GM23248 (cell line): ENCODE data around the gene ALDH1A3. TPM values are rescaled to one million over a fixed set of nuclear protein-coding genes. Genes with fewer than 3 reads are reported as not detected.

Experiments used
- DNase-seq: peaks from one replicate; pipeline ENCODE4 v3.0.0-alpha.2; 2015
- H2AFZ ChIP-seq: fragments of 200-600 bp; sonication (generic); 2 replicates; pipeline ENCODE4 v1.6.1; 2016; ENCODE audit warnings: antibody characterized with exemption
- H3F3A ChIP-seq: fragments of 200-600 bp; sonication (generic); 2 replicates; pipeline ENCODE4 v1.6.1; 2016; ENCODE audit warnings: mild to moderate bottlenecking, antibody characterized with exemption, mixed run types; ENCODE audit not compliant: insufficient read depth
- H3K27ac ChIP-seq: fragments of 200-600 bp; sonication (generic); 2 replicates; pipeline ENCODE4 v1.5.1; 2016; ENCODE audit warnings: mild to moderate bottlenecking
- H3K27me3 ChIP-seq: fragments of 200-600 bp; sonication (generic); replicated peaks from 2 replicates; pipeline ENCODE4 v1.6.1; 2016; ENCODE audit warnings: mild to moderate bottlenecking; ENCODE audit not compliant: insufficient read depth
- H3K36me3 ChIP-seq: fragments of 200-600 bp; sonication (generic); 2 replicates; pipeline ENCODE4 v1.6.1; 2016; ENCODE audit warnings: low read depth, mild to moderate bottlenecking
- H3K4me1 ChIP-seq: fragments of 200-600 bp; sonication (generic); 2 replicates; pipeline ENCODE4 v1.6.1; 2016; ENCODE audit warnings: mild to moderate bottlenecking; ENCODE audit not compliant: insufficient read depth
- H3K4me2 ChIP-seq: fragments of 200-600 bp; sonication (generic); one replicate; pipeline ENCODE4 v1.6.1; 2016; ENCODE audit warnings: mild to moderate bottlenecking; ENCODE audit not compliant: unreplicated experiment
- H3K4me3 ChIP-seq: fragments of 200-600 bp; sonication (generic); 2 replicates; pipeline ENCODE4 v1.5.1; 2016; ENCODE audit warnings: mild to moderate bottlenecking
- H3K79me2 ChIP-seq: fragments of 200-600 bp; sonication (generic); 2 replicates; pipeline ENCODE4 v1.6.1; 2016; ENCODE audit warnings: mild to moderate bottlenecking; ENCODE audit not compliant: insufficient read depth
- H3K9ac ChIP-seq: fragments of 200-600 bp; sonication (generic); 2 replicates; pipeline ENCODE4 v1.6.1; 2016; ENCODE audit warnings: mild to moderate bottlenecking
- H3K9me2 ChIP-seq: fragments of 200-600 bp; sonication (generic); 2 replicates; pipeline ENCODE4 v1.6.1; 2016; ENCODE audit warnings: mixed run types, mild to moderate bottlenecking, moderate library complexity; ENCODE audit not compliant: insufficient read depth
- H3K9me3 ChIP-seq: fragments of 200-600 bp; sonication (generic); one replicate; pipeline ENCODE4 v1.6.1; 2017; ENCODE audit warnings: low read depth
- H4K20me1 ChIP-seq: fragments of 200-600 bp; sonication (generic); 2 replicates; pipeline ENCODE4 v1.6.0; 2016; ENCODE audit not compliant: insufficient read depth
- EZH2 ChIP-seq: fragments of 200-600 bp; sonication (generic); IDR thresholded peaks from 2 replicates; pipeline ENCODE4 v1.6.1; 2018; ENCODE audit warnings: antibody characterized with exemption, mild to moderate bottlenecking; ENCODE audit not compliant: insufficient read depth, poor library complexity, severe bottlenecking
- EZH2phosphoT487 ChIP-seq: fragments of 200-600 bp; sonication (generic); IDR thresholded peaks from 2 replicates; pipeline ENCODE4 v1.6.1; 2018; ENCODE audit warnings: antibody characterized with exemption, moderate library complexity, mild to moderate bottlenecking, low read depth; ENCODE audit not compliant: insufficient read depth
- WGBS, 2 experiments: methylation state at CpG; one replicate each; pipeline ENCODE4 v1.1.6; 2015 to 2017; ENCODE audit warnings: low lambda C conversion rate in 2 of 2, low coverage in 1 of 2; ENCODE audit errors: missing lambda C conversion rate in 2 of 2; 5-methylcytosine and 5-hydroxymethylcytosine counted together
- in situ Hi-C: fragments of 300-500 bp; cut with MboI; formaldehyde crosslinking; loops from 2 replicates; pipeline ENCODE4 v1.15.0; 2020
- polyA plus RNA-seq: library from polyadenylated mRNA; unstranded; fragments of >200 nt; fragmentation: Nextera tagmentation; extraction: Ambion mirVana; gene quantifications from 2 replicates; pipeline ENCODE4 v1.2.1, GENCODE V29; 2016
- total RNA-seq: library from RNA; depleted of rRNA; stranded (reverse); fragments of >200 nt; shearing (Covaris generic); gene quantifications from 2 replicates; pipeline ENCODE4 v1.2.3, GENCODE V29; 2014

The ALDH1A3 gene
- total and polyA plus RNA-seq, 2 experiments from 2014 or later: 4.8 to 9.9 TPM

DNA sequence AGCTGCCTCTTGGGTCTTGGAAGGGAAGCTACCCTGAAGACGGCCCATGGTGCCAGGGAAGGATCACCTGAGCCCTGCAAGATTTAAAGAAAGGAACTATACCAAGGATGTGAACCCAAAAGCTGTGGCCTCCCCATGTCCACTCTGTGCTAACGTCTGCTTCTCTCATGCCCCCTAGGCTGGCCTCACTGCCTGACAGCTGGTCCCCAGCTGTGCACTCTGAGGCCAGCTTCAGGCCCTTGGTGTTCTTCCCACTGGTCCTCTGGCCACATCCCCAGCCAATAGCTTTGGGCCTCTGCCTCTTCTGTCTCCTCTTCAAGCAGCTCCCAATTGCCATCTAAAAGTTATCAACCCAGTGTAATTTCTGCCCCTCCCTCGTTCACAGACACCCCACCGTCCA lies 34.3 kb downstream of the ALDH1A3 start:
- Histone ChIP-seq H3K36me3 (no peaks in the 10 kb centered on the region), H3K9me3 (no peaks in the 10 kb centered on the region), H2AFZ (no peak overlapping the region), H3K27me3 (no peaks in the 10 kb centered on the region), H3K9me2 (no peaks in the 10 kb centered on the region), H4K20me1 (no peaks in the 10 kb centered on the region), H3K27ac (no peak overlapping the region), H3K79me2 (no peaks in the 10 kb centered on the region), H3F3A (no peaks in the 10 kb centered on the region), H3K4me2 (no peak overlapping the region), H3K9ac (no peak overlapping the region), H3K4me1 (no peaks in the 10 kb centered on the region), H3K4me3 (no peak overlapping the region)
- TF ChIP-seq EZH2phosphoT487 (no peak), EZH2 (no peak)
- WGBS, 2 experiments: 86% methylated on average over 4 of the region's 4 CpGs
- no peak for DNase-seq
- in situ Hi-C loops: loop anchor here (25.0 kb wide), 1 partner anchor 348 kb away; the partner anchor contains the start of gene CHSY1

DNA sequence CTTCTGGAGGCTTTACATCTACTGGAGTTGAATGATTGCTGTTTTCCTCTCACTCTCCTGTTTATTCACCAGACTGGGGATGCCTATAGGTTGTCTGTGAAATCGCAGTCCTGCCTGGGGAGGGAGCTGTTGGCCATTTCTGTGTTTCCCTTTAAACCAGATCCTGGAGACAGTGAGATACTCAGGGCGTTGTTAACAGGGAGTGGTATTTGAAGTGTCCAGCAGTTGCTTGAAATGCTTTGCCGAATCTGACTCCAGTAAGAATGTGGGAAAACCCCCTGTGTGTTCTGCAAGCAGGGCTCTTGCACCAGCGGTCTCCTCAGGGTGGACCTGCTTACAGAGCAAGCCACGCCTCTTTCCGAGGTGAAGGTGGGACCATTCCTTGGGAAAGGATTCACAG lies 35.2 kb downstream of the ALDH1A3 start:
- no peaks in the 10 kb centered on the region for H3K9me3 ChIP-seq
- H3K79me2 ChIP-seq: no peaks in the 10 kb centered on the region
- no peak overlapping the region for H3K4me3 ChIP-seq
- no peak overlapping the region for H3K9ac ChIP-seq
- no peak overlapping the region for H2AFZ ChIP-seq
- WGBS, 2 experiments: 79 to 84% methylated on average over 6 of the region's 6 CpGs
- no peaks in the 10 kb centered on the region for H3K9me2 ChIP-seq
- in situ Hi-C loops: loop anchor here (25.0 kb wide), 1 partner anchor 347 kb away; the partner anchor contains the start of gene CHSY1
- H3K4me2 ChIP-seq: no peak overlapping the region
- H4K20me1 ChIP-seq: no peaks in the 10 kb centered on the region
- H3K4me1 ChIP-seq: no peaks in the 10 kb centered on the region
- no peaks in the 10 kb centered on the region for H3K36me3 ChIP-seq
- no peak overlapping the region for H3K27ac ChIP-seq
- H3K27me3 ChIP-seq: no peaks in the 10 kb centered on the region
- TF ChIP-seq EZH2: no peak
- no peak for TF ChIP-seq EZH2phosphoT487
- H3F3A ChIP-seq: no peaks in the 10 kb centered on the region
- peak; percentile 21 for DNase-seq

DNA sequence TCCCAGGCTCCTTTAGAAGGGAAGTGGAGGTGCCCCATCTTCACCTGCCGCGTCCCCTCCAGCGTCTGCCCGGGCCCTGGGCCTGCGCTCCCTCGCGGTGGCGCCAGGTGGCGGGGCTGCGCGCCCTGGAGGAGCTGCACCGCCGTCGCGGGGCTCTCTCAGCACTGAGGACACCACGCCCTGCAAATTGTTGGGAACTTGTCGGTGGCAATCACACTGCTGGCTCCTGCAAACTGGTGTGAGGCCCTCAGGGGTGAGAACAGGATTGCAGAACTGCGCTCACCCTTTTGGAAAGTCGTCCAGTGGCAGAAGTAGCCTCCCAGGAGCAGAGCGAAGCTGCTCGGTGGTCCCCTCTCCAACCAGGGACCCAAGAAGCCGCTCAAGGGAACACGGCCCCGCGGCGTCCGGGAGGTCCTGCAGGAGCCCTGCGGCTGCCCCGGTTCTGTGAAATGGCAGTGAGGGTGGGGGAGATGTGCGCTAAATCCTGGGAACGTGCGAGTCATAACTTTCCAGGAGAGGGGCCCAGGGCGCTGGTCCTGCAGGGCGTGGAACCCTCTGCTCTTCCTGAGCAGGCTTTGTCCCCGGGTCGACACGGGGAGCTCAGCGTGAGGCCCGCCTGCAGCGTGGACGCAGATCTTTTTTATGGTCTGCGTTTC lies 38.5 kb downstream of the ALDH1A3 start:
- Histone ChIP-seq H3F3A (no peaks in the 10 kb centered on the region), H3K9ac (peak overlapping the region; percentile 87), H3K27me3 (no peaks in the 10 kb centered on the region), H3K79me2 (peaks cover 20% of the 10 kb centered on the region; the same call in 1 of the 2 replicates), H2AFZ (peak overlapping the region; percentile 99), H3K4me2 (peak overlapping the region; percentile 92), H4K20me1 (no peaks in the 10 kb centered on the region), H3K27ac (peak overlapping the region; percentile 36), H3K36me3 (no peaks in the 10 kb centered on the region), H3K4me1 (no peaks in the 10 kb centered on the region), H3K9me3 (no peaks in the 10 kb centered on the region), H3K4me3 (peak overlapping the region; percentile 99), H3K9me2 (no peaks in the 10 kb centered on the region)
- no peak for TF ChIP-seq EZH2
- no peak for TF ChIP-seq EZH2phosphoT487
- in situ Hi-C loops: loop anchor here (25.0 kb wide), 1 partner anchor 344 kb away; the partner anchor contains the start of gene CHSY1
- WGBS, 2 experiments: 1% methylated on average over 36 to 41 of the region's 42 CpGs
- peak; percentile 92 for DNase-seq

DNA sequence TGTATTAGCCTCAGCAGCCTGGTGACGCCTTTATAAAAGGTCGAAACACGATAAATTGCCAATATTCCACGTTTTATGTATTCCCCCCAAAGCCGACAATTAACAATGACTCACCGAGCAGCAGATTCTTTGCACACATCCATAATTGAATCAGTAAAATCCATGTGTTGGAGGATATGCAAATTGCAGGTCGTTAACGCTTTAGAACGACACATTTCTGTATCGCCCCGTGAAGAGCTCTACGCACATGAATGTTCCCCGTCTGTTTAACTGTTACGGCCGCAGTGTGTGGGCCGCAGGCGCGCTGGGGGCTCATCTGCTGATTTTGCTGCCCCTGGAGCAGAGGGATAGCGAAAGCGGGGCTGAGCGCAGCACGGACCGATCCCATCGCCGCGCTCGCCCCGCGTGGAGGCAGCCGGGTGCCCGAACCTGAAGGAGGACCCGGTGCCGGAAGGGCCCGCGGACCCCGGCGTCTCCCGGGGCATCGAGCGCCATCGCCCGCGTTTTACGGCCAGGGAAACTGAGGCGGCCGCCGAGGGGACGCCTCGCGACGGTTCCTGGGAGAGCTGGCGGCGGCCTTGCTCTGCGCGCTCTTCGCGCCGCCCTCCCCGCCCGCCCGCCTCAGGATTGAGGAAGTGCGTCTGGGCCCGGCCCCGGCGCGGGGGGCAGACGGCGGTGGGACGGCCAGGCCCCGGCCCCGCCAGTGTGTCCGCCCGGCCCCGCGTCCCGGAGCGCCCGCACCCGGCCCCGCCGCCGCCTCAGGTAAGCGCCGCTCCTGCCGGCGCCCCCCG lies 39.3 kb downstream of the ALDH1A3 start, which contains the start of gene LRRK1:
Gene LRRK1 (plus strand): TSS at position 668 of the 791 bp plus-strand sequence. CDS start 5,276 bp downstream, outside the sequence.
- Histone ChIP-seq H3K27ac (peak within 1 kb of the TSS; percentile 36), H3K9me2 (no peaks in the 10 kb centered on the region), H3K4me1 (no peaks in the 10 kb centered on the region), H3K36me3 (no peaks in the 10 kb centered on the region), H3F3A (no peaks in the 10 kb centered on the region), H3K27me3 (no peaks in the 10 kb centered on the region), H3K9ac (peak within 1 kb of the TSS; percentile 87), H3K9me3 (no peaks in the 10 kb centered on the region), H3K4me2 (peak within 1 kb of the TSS; percentile 92), H4K20me1 (no peaks in the 10 kb centered on the region), H2AFZ (peak within 1 kb of the TSS; percentile 99), H3K79me2 (peaks cover 20% of the 10 kb centered on the region; the same call in 1 of the 2 replicates), H3K4me3 (peak within 1 kb of the TSS; percentile 99)
- TF ChIP-seq EZH2 (no peak), EZH2phosphoT487 (no peak)
- DNase-seq: peak; percentile 70
- in situ Hi-C loops: loop anchor here (25.0 kb wide), 1 partner anchor 343 kb away; the partner anchor contains the start of gene CHSY1
- 0 to 2% methylated on average over 41 to 44 of the region's 87 CpGs for WGBS, 2 experiments
